ENCODE data around the gene HBA2.

DNA sequence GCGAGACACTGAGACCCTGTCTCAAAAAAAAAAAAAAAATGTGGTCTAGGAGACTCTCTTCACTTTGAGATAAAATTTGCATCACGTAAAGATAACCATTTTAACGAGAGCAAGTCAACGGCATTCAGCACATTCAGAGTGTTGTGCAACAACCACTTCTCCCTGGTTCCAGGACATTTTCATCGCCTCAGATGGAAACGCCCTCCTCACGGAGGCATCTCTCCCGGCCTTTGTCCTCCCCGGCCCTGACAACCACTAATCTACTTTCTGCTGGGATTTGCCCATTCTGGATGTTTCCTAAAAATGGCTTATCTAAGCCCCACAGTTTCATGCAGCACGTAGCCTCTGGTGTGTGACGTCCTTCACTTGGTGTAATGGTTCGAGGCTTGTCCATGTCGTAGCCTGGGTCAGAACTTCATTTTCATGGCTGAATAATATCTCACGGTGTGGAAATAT lies 27.9 kb upstream of the HBA2 start:
- no peak for TF ChIP-seq POLR2A (IDR thresholded peaks at IDR 0.05; ENCODE audit: low read depth, low read length)
- TF ChIP-seq POLR2AphosphoS5 (IDR thresholded peaks at IDR 0.05; ENCODE audit: low read depth, low read length): no peak

Data from GM12892 (cell line).